Measurements from ENCODE around the gene MTO1. TPM values are rescaled to one million over a fixed set of nuclear protein-coding genes. Genes with fewer than 3 reads are reported as not detected.

Gene MTO1
- total and polyA plus RNA-seq, 2 donors from 2014 or later: 14.9 to 32.8 TPM

DNA sequence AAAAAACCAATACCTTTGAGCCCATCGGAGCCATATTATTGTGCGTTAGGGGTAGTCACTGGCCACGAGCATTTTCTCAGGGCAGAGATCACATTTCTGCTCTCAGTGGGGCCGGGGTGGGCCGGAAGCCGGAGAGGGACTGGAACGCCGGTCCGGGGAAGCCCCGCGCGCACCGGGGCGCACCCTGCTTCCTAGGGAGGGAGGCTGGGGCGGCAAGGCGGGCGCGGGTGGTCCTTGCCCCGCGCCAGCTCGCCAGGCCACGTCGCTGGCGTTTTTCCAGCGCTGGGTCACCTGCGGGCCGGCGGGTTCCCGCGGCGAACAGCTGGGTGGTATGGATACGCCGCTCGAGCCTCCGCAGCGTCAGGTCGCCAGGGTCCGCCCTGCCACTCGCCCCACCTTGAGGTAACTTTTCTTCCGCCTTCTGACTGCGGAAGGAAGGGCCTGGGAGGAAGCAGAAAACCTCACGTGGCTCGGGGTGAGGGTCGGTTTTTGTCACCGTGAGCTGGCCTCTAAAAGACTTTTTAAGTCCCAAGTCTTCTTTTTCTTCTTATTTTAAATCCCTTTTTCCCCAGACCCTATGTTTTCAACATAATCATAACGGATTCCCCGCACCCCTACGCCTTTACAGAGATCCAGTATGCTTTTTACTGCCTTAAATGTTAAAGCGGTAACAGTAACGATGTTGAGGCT, 62.0 kb downstream of the MTO1 start:
- peak; percentile 66 to 92 (median 81) for DNase-seq
- peaks cover 3 to 17% (median 3%) of the 10 kb centered on the region in 3 donors for H3K4me1 ChIP-seq (ENCODE audit: control insufficient read depth in 2 of 3, insufficient read depth in 2 of 3, low read depth in 1 of 3, low read length in 3 of 3)
- intact Hi-C loops (cut with DNase I): no loop called here

GRCh38 chr6:73525546-73526330, 64.2 kb downstream of the MTO1 start:
- no peaks in the 10 kb centered on the region for H3K9me3 ChIP-seq (ENCODE audit: control insufficient read depth in 2 of 3, insufficient read depth in 1 of 3, low read length in 3 of 3)
- no peak overlapping the region for H3K9ac ChIP-seq (ENCODE audit: low read length in 3 of 3)
- no peak overlapping the region for H3K27ac ChIP-seq (ENCODE audit: low read depth in 2 of 2, low read length in 2 of 2)
- FAIRE-seq (no peak), DNase-seq (no peak)
- intact Hi-C loops (cut with DNase I): no loop called here
- H3K27me3 ChIP-seq (ENCODE audit: control insufficient read depth, insufficient read depth, low read length): no peaks in the 10 kb centered on the region
- TF ChIP-seq, protein P1, sequence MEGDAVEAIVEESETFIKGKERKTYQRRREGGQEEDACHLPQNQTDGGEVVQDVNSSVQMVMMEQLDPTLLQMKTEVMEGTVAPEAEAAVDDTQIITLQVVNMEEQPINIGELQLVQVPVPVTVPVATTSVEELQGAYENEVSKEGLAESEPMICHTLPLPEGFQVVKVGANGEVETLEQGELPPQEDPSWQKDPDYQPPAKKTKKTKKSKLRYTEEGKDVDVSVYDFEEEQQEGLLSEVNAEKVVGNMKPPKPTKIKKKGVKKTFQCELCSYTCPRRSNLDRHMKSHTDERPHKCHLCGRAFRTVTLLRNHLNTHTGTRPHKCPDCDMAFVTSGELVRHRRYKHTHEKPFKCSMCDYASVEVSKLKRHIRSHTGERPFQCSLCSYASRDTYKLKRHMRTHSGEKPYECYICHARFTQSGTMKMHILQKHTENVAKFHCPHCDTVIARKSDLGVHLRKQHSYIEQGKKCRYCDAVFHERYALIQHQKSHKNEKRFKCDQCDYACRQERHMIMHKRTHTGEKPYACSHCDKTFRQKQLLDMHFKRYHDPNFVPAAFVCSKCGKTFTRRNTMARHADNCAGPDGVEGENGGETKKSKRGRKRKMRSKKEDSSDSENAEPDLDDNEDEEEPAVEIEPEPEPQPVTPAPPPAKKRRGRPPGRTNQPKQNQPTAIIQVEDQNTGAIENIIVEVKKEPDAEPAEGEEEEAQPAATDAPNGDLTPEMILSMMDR (IDR thresholded peaks at IDR 0.05; ENCODE audit: borderline replicate concordance, extremely low read depth, insufficient read depth): no peak
- H3K36me3 ChIP-seq (ENCODE audit: control insufficient read depth in 2 of 3, insufficient read depth in 3 of 3, low read length in 3 of 3): no peaks in the 10 kb centered on the region
- H3K4me1 ChIP-seq (ENCODE audit: control insufficient read depth in 2 of 3, insufficient read depth in 2 of 3, low read depth in 1 of 3, low read length in 3 of 3): peaks cover 0 to 9% (median 0%) of the 10 kb centered on the region in 3 donors
- H3K4me3 ChIP-seq (ENCODE audit: low read length in 3 of 3): no peak overlapping the region

More for the DNA sequence above, 62.0 kb downstream of the MTO1 start:
- no peak for FAIRE-seq
- H3K9ac ChIP-seq (ENCODE audit: low read length in 3 of 3): peak overlapping the region; percentile 43 to 92 (median 74)
- H3K36me3 ChIP-seq (ENCODE audit: control insufficient read depth in 2 of 3, insufficient read depth in 3 of 3, low read length in 3 of 3): peaks cover 6 to 16% (median 8%) of the 10 kb centered on the region in 3 donors
- H3K27me3 ChIP-seq (ENCODE audit: control insufficient read depth, insufficient read depth, low read length): no peaks in the 10 kb centered on the region
- H3K9me3 ChIP-seq (ENCODE audit: control insufficient read depth in 2 of 3, insufficient read depth in 1 of 3, low read length in 3 of 3): no peaks in the 10 kb centered on the region
- H3K27ac ChIP-seq (ENCODE audit: low read depth in 2 of 2, low read length in 2 of 2): peak overlapping the region; percentile 90 to 95
- TF ChIP-seq, protein P1 (IDR thresholded peaks at IDR 0.05; ENCODE audit: borderline replicate concordance, extremely low read depth, insufficient read depth): no peak
- H3K4me3 ChIP-seq (ENCODE audit: low read length in 3 of 3): peak overlapping the region; percentile 62 to 82 (median 69)

GRCh38 chr6:73528897-73529296, 67.4 kb downstream of the MTO1 start:
- no peak for FAIRE-seq
- intact Hi-C loops (cut with DNase I): no loop called here
- peak in 1 of 5 donors; percentile 6 for DNase-seq
- Histone ChIP-seq H3K4me1 (ENCODE audit: control insufficient read depth in 2 of 3, insufficient read depth in 2 of 3, low read depth in 1 of 3, low read length in 3 of 3) (peaks cover 0 to 2% (median 0%) of the 10 kb centered on the region in 3 donors), H3K27me3 (ENCODE audit: control insufficient read depth, insufficient read depth, low read length) (no peaks in the 10 kb centered on the region), H3K4me3 (ENCODE audit: low read length in 3 of 3) (no peak overlapping the region), H3K9me3 (ENCODE audit: control insufficient read depth in 2 of 3, insufficient read depth in 1 of 3, low read length in 3 of 3) (no peaks in the 10 kb centered on the region), H3K36me3 (ENCODE audit: control insufficient read depth in 2 of 3, insufficient read depth in 3 of 3, low read length in 3 of 3) (no peaks in the 10 kb centered on the region), H3K27ac (ENCODE audit: low read depth in 2 of 2, low read length in 2 of 2) (no peak overlapping the region), H3K9ac (ENCODE audit: low read length in 3 of 3) (no peak overlapping the region)
- TF ChIP-seq, protein P1 (IDR thresholded peaks at IDR 0.05; ENCODE audit: borderline replicate concordance, extremely low read depth, insufficient read depth): no peak
